HEK293 (cell line): ENCODE measurements around the gene RNF19B.

Experiments used
- CTCF ChIP-seq: fragments of 450-650 bp; formaldehyde crosslinking; IDR thresholded peaks from 2 replicates; pipeline ENCODE4 v1.5.1; 2016; ENCODE audit warnings: missing biosample characterization, missing genetic modification characterization
- KLF17 ChIP-seq: fragments of 450-650 bp; formaldehyde crosslinking; IDR thresholded peaks from 2 replicates; pipeline ENCODE4 v1.5.1; 2016; ENCODE audit warnings: missing biosample characterization, missing genetic modification characterization
- KLF8 ChIP-seq: fragments of 450-650 bp; formaldehyde crosslinking; IDR thresholded peaks from 2 replicates; pipeline ENCODE4 v1.5.1; 2016; ENCODE audit warnings: missing biosample characterization, missing genetic modification characterization
- KLF9 ChIP-seq: fragments of 450-650 bp; formaldehyde crosslinking; IDR thresholded peaks from 2 replicates; pipeline ENCODE4 v1.5.1; 2016; ENCODE audit warnings: missing biosample characterization, missing genetic modification characterization, low read depth
- PATZ1 ChIP-seq: fragments of 450-650 bp; formaldehyde crosslinking; IDR thresholded peaks from 2 replicates; pipeline ENCODE4 v1.5.1; 2016; ENCODE audit warnings: missing biosample characterization, missing genetic modification characterization
- TCF7L2 ChIP-seq: IDR thresholded peaks from 2 replicates; pipeline ENCODE4 v1.6.1; 2011; ENCODE audit warnings: low read depth, mild to moderate bottlenecking, inconsistent platforms, low read length, moderate library complexity, borderline replicate concordance
- ZBTB26 ChIP-seq: fragments of 450-650 bp; formaldehyde crosslinking; optimal IDR thresholded peaks from 2 replicates; pipeline ENCODE3; 2016; ENCODE audit warnings: missing biosample characterization, mild to moderate bottlenecking, missing genetic modification characterization
- ZBTB49 ChIP-seq: fragments of 450-650 bp; formaldehyde crosslinking; IDR thresholded peaks from 2 replicates; pipeline ENCODE4 v1.5.1; 2016; ENCODE audit warnings: missing biosample characterization, missing genetic modification characterization, low read depth
- ZNF560 ChIP-seq: fragments of 450-650 bp; formaldehyde crosslinking; IDR thresholded peaks from 2 replicates; pipeline ENCODE4 v1.5.1; 2017; ENCODE audit warnings: missing biosample characterization, missing genetic modification characterization, borderline replicate concordance

- TF ChIP-seq CTCF (tag by site-specific recombination) = no peak
- TF ChIP-seq KLF17 (tag by site-specific recombination) = no peak
- no peak for TF ChIP-seq ZBTB49
- TF ChIP-seq TCF7L2 = no peak
- no peak for TF ChIP-seq ZBTB26
- TF ChIP-seq KLF8 (tag by site-specific recombination) = no peak
- no peak for TF ChIP-seq KLF9
- no peak for TF ChIP-seq ZNF560 (tag by site-specific recombination)
- TF ChIP-seq PATZ1 (tag by site-specific recombination) = no peak
Observed at GRCh38 chr1:32971576-32971975, 7.0 kb upstream of the RNF19B start.
